ENCODE data around the gene PNMA8A.
"Not testable (repeated sequence)": the region's sequence is repeated elsewhere in the genome, so short reads cannot be mapped to it uniquely, and the experiment has no call there.

PNMA8A gene

GRCh38 chr19:46502891-46503290 lies 31.5 kb upstream of the PNMA8A start:
- Histone ChIP-seq H3K9ac (ENCODE audit: low read length) (no peak overlapping the region), H3K4me3 (ENCODE audit: low read depth in 1 of 2, low read length in 2 of 2) (no peak overlapping the region), H3K27ac (ENCODE audit: low read depth, low read length) (no peak overlapping the region), H3K4me1 (ENCODE audit: insufficient read depth, low read length) (no peaks in the 10 kb centered on the region), H3K9me3 (ENCODE audit: low read length) (no peaks in the 10 kb centered on the region), H3K36me3 (ENCODE audit: insufficient read depth, low read length) (no peaks in the 10 kb centered on the region), H3K27me3 (ENCODE audit: control insufficient read depth in 1 of 2, insufficient read depth in 2 of 2, low read length in 2 of 2) (no peaks in the 10 kb centered on the region)

DNA sequence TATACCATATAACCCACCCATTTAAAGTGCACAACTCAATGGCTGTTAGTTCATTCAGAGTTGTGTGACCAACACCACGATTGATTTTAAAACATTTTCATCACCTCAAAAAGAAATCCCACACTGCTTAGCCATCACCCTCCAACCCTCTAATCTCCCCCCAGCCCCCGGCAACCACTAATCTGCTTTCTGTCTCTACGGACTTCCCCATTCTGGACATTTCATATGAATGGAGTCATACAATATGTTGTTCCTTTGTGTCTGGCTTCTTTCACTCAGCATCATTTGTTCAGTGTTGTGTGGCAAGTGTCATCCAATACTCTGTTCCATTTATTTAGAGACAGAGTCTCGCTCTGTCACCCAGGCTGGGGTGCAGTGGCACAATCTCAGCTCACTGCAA lies 28.3 kb upstream of the PNMA8A start:
- no peaks in the 10 kb centered on the region for H3K4me1 ChIP-seq (ENCODE audit: insufficient read depth, low read length)
- H3K9ac ChIP-seq (ENCODE audit: low read length), result no peak overlapping the region
- H3K36me3 ChIP-seq (ENCODE audit: insufficient read depth, low read length), result no peaks in the 10 kb centered on the region
- H3K4me3 ChIP-seq (ENCODE audit: low read depth in 1 of 2, low read length in 2 of 2), result no peak overlapping the region
- H3K27me3 ChIP-seq (ENCODE audit: control insufficient read depth in 1 of 2, insufficient read depth in 2 of 2, low read length in 2 of 2), result no peaks in the 10 kb centered on the region
- no peaks in the 10 kb centered on the region for H3K9me3 ChIP-seq (ENCODE audit: low read length)
- H3K27ac ChIP-seq (ENCODE audit: low read depth, low read length), result no peak overlapping the region

GRCh38 chr19:46497773-46498172 lies 26.4 kb upstream of the PNMA8A start:
- H3K4me3 ChIP-seq (ENCODE audit: low read depth in 1 of 2, low read length in 2 of 2), result no peak overlapping the region
- peaks cover 0 to 14% of the 10 kb centered on the region in 2 donors for H3K27me3 ChIP-seq (ENCODE audit: control insufficient read depth in 1 of 2, insufficient read depth in 2 of 2, low read length in 2 of 2)
- H3K4me1 ChIP-seq (ENCODE audit: insufficient read depth, low read length), result peaks cover under 1% of the 10 kb centered on the region
- H3K36me3 ChIP-seq (ENCODE audit: insufficient read depth, low read length), result no peaks in the 10 kb centered on the region
- no peaks in the 10 kb centered on the region for H3K9me3 ChIP-seq (ENCODE audit: low read length)
- no peak overlapping the region for H3K9ac ChIP-seq (ENCODE audit: low read length)
- H3K27ac ChIP-seq (ENCODE audit: low read depth, low read length), result no peak overlapping the region

- not testable (repeated sequence) for H3K9me3 ChIP-seq (ENCODE audit: low read length); H3K4me1 ChIP-seq (ENCODE audit: insufficient read depth, low read length); H3K27ac ChIP-seq (ENCODE audit: low read depth, low read length); H3K4me3 ChIP-seq (ENCODE audit: low read depth in 1 of 2, low read length in 2 of 2); H3K9ac ChIP-seq (ENCODE audit: low read length); H3K36me3 ChIP-seq (ENCODE audit: insufficient read depth, low read length)
- H3K27me3 ChIP-seq (ENCODE audit: control insufficient read depth in 1 of 2, insufficient read depth in 2 of 2, low read length in 2 of 2), result peaks cover 0 to 23% of the 10 kb centered on the region in 2 donors
Observed at GRCh38 chr19:46496886-46497285, 25.5 kb upstream of the PNMA8A start.

DNA sequence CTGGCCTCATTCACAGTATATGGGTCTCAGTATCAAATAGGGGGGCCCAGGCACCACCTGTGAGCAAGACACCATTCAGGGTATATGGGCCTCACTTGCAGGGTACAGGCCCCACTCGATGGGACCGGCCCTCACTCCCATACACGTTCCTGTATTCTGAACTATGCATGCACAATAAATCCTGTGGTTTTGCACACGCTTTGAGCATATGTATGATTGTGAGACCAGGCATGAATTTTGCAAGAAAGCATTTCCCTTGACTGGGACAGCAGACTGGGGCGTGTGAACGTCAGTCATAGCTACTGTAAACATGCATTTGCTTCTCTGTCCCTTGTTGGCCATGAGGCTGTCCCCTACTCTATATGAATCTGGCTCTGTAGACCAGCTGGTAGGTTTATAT lies 24.9 kb upstream of the PNMA8A start:
- peaks cover 6% of the 10 kb centered on the region for H3K4me1 ChIP-seq (ENCODE audit: insufficient read depth, low read length)
- H3K4me3 ChIP-seq (ENCODE audit: low read depth in 1 of 2, low read length in 2 of 2), result no peak overlapping the region
- no peaks in the 10 kb centered on the region for H3K36me3 ChIP-seq (ENCODE audit: insufficient read depth, low read length)
- no peak overlapping the region for H3K9ac ChIP-seq (ENCODE audit: low read length)
- peaks cover 0 to 28% of the 10 kb centered on the region in 2 donors for H3K27me3 ChIP-seq (ENCODE audit: control insufficient read depth in 1 of 2, insufficient read depth in 2 of 2, low read length in 2 of 2)
- H3K27ac ChIP-seq (ENCODE audit: low read depth, low read length), result no peak overlapping the region
- no peaks in the 10 kb centered on the region for H3K9me3 ChIP-seq (ENCODE audit: low read length)

- Histone ChIP-seq H3K4me1 (ENCODE audit: insufficient read depth, low read length) (peaks cover 6% of the 10 kb centered on the region), H3K9me3 (ENCODE audit: low read length) (no peaks in the 10 kb centered on the region), H3K4me3 (ENCODE audit: low read depth in 1 of 2, low read length in 2 of 2) (peak within 1 kb of the TSS; percentile 39 to 41), H3K27me3 (ENCODE audit: control insufficient read depth in 1 of 2, insufficient read depth in 2 of 2, low read length in 2 of 2) (peaks cover 0 to 32% of the 10 kb centered on the region in 2 donors), H3K9ac (ENCODE audit: low read length) (no peak within 1 kb of the TSS), H3K36me3 (ENCODE audit: insufficient read depth, low read length) (no peaks in the 10 kb centered on the region), H3K27ac (ENCODE audit: low read depth, low read length) (no peak within 1 kb of the TSS)
Observed at GRCh38 chr19:46495786-46496099, 24.4 kb upstream of the PNMA8A start, which contains the start of gene PNMA8B. Gene PNMA8B (minus strand): TSS chr19:46495867. CDS start chr19:46495465, 402 bp downstream.

DNA sequence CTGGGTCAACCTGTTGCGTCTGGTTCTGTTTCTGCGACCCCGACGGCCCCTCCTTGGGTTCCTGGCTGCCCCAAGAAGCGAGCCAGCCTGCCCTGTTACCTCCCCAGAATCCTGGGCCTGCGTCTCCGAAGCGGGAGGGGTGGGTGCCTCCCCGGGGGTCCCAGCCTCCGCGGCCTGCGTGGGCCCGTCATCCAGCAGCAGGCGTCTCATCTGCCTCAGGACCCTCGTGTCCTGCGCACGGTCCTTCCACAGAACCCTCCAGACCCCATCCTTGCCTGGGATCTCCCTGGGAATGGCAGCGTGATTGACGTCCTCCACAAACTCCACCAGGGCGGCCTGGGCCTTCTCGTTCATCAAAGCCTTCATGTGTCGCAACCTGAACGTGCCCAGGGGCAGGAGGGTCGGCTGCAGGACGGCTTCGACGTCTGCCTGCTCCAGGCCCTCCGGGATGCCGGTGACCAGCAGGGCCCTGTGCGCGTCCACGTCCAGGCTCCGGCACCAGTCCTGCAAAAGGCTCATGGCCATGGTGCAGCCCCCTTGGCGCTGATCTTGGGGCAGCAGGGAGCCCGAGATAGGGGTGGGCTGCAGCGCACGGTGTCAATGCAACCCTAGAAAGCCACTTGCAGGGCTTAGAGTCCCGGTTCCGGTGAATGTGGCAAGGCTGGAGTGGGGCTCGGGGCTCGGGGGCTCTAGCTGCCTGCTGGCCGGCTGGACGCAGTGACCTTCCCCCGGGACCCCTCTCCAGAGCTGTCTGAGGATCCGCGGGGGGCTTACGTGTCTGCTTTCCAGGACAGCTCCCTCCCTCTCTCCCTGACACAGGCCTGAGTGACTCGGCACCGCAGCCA lies 23.8 kb upstream of the PNMA8A start:
- Histone ChIP-seq H3K4me3 (ENCODE audit: low read depth in 1 of 2, low read length in 2 of 2) (peak overlapping the region; percentile 39 to 41), H3K27me3 (ENCODE audit: control insufficient read depth in 1 of 2, insufficient read depth in 2 of 2, low read length in 2 of 2) (peaks cover 0 to 32% of the 10 kb centered on the region in 2 donors), H3K27ac (ENCODE audit: low read depth, low read length) (no peak overlapping the region)

DNA sequence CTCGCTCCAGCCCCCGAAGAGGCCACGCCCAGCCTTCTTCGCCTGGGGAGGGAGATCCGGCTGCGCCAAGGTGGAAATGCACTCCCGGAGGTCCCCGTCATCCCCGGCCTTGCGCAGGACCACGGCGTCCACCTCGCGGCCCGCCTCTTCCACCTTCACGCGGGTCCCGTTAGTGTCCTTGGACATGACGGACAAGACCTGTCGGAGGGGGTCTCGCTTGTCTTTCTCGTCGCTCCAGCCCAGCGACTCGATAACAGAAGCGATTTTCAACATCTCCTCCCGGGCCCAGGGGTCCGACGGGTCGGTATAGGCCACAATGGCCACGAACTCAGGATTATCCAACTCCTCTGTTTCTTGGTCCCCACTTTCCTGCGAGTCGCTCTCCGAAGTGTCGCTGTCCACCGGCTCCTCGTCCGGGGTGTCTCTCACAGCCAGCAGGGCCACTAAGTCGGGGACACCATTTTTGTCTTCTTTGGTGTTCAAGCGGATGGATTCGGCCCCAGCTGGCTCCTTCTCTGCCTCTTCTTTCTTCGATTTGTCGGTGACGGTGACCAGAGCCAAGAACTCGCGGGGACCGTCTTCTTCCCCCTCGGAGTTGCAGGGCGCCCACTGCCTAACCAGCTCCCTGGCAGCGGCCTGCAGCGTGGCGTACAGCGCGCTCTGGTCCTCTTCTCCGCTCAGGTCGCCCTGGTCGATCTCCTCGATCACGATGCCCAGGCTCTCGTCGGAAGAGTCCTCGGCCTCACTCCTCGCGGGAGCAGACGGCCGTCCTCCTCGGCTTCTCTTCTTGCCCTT lies 23.0 kb upstream of the PNMA8A start:
- peaks cover 9% of the 10 kb centered on the region for H3K4me1 ChIP-seq (ENCODE audit: insufficient read depth, low read length)
- peaks cover 0 to 39% of the 10 kb centered on the region in 2 donors for H3K27me3 ChIP-seq (ENCODE audit: control insufficient read depth in 1 of 2, insufficient read depth in 2 of 2, low read length in 2 of 2)
- no peak overlapping the region for H3K27ac ChIP-seq (ENCODE audit: low read depth, low read length)
- H3K9me3 ChIP-seq (ENCODE audit: low read length), result no peaks in the 10 kb centered on the region
- no peak overlapping the region for H3K9ac ChIP-seq (ENCODE audit: low read length)
- H3K4me3 ChIP-seq (ENCODE audit: low read depth in 1 of 2, low read length in 2 of 2), result peak overlapping the region; percentile 21 to 45
- H3K36me3 ChIP-seq (ENCODE audit: insufficient read depth, low read length), result no peaks in the 10 kb centered on the region

More for the DNA sequence above, 23.8 kb upstream of the PNMA8A start:
- peaks cover 6% of the 10 kb centered on the region for H3K4me1 ChIP-seq (ENCODE audit: insufficient read depth, low read length)
- H3K36me3 ChIP-seq (ENCODE audit: insufficient read depth, low read length), result no peaks in the 10 kb centered on the region
- H3K9me3 ChIP-seq (ENCODE audit: low read length), result no peaks in the 10 kb centered on the region
- no peak overlapping the region for H3K9ac ChIP-seq (ENCODE audit: low read length)

DNA sequence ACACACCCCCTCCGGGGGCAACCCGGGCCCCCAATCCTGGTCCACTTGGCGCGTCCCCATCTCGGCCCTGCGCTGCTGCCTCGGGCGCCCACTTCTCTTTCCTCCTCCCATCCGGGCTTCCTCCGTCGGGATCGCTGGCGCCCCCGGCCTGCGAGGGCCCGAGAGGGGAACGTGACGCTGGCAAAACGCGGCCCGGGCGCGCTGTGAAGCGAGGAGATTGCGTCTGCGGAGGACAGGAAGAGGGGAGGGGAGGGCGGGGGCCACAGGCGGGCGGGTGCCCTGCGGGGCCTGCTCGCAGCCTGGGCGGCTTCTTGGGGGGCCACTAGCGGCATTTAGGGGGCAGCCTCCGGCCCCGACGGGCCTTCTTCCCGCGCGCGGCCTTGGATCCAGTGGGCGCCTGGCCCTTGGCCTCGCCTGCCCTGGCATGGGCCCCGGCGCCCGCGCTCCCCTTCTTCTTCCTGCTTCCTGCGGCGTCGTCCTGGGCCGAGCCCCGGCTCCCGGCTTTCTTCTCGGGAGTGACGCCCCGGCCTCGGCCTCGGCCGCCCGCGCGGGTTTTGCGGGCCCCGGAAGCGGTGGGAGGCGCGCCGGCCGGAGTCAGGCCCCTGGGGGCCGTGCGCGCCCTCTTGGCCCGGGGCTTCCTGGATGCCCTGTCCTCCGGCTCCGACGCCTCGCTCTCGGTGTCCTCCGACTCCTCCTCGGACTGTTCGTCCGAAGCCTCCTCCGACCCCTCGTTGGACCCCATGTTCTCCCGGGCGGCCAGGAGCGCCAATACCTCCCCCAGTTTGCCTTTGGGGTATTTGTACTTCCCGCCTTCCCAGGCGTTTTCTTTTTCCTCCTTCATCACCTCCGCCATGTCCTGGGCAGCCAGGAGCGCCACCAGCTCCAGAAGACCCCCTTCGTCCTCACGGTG lies 22.1 kb upstream of the PNMA8A start:
- H3K4me3 ChIP-seq (ENCODE audit: low read depth in 1 of 2, low read length in 2 of 2), result peak overlapping the region; percentile 21 to 45
- H3K4me1 ChIP-seq (ENCODE audit: insufficient read depth, low read length), result peaks cover 11% of the 10 kb centered on the region
- H3K27ac ChIP-seq (ENCODE audit: low read depth, low read length), result peak overlapping the region; percentile 23
- H3K27me3 ChIP-seq (ENCODE audit: control insufficient read depth in 1 of 2, insufficient read depth in 2 of 2, low read length in 2 of 2), result peaks cover 8 to 47% of the 10 kb centered on the region in 2 donors
- no peak overlapping the region for H3K9ac ChIP-seq (ENCODE audit: low read length)
- H3K36me3 ChIP-seq (ENCODE audit: insufficient read depth, low read length), result no peaks in the 10 kb centered on the region
- H3K9me3 ChIP-seq (ENCODE audit: low read length), result no peaks in the 10 kb centered on the region

- Histone ChIP-seq H3K27ac (ENCODE audit: low read depth, low read length) (peak overlapping the region; percentile 23), H3K9ac (ENCODE audit: low read length) (no peak overlapping the region), H3K9me3 (ENCODE audit: low read length) (no peaks in the 10 kb centered on the region), H3K36me3 (ENCODE audit: insufficient read depth, low read length) (no peaks in the 10 kb centered on the region), H3K4me3 (ENCODE audit: low read depth in 1 of 2, low read length in 2 of 2) (peak overlapping the region in 1 of 2 donors; percentile 21), H3K4me1 (ENCODE audit: insufficient read depth, low read length) (peaks cover 11% of the 10 kb centered on the region), H3K27me3 (ENCODE audit: control insufficient read depth in 1 of 2, insufficient read depth in 2 of 2, low read length in 2 of 2) (peaks cover 12 to 52% of the 10 kb centered on the region in 2 donors)
Observed at GRCh38 chr19:46492841-46493235, 21.5 kb upstream of the PNMA8A start.
